ENCODE results near the gene CMPK2.

The CMPK2 gene

GRCh38 chr2:6893876-6894482 lies 28.3 kb upstream of the CMPK2 start:
- DNase-seq = no peak
- no peak for TF ChIP-seq CTCF (IDR thresholded peaks at IDR 0.05; ENCODE audit: low read depth, low read length)

GRCh38 chr2:6888724-6889123 lies 23.0 kb upstream of the CMPK2 start:
- no peaks in the 10 kb centered on the region for H3K27me3 ChIP-seq
- no peaks in the 10 kb centered on the region for H3K9me3 ChIP-seq
- H3K4me1 ChIP-seq = no peaks in the 10 kb centered on the region
- H3K4me3 ChIP-seq (ENCODE audit: low read depth, low read length) = no peak overlapping the region
- no peak for DNase-seq
- TF ChIP-seq CTCF (IDR thresholded peaks at IDR 0.05; ENCODE audit: low read depth, low read length) = no peak
- H3K36me3 ChIP-seq = no peaks in the 10 kb centered on the region

More at GRCh38 chr2:6893876-6894482, 28.3 kb upstream of the CMPK2 start:
- no peak overlapping the region for H3K4me3 ChIP-seq (ENCODE audit: low read depth, low read length)
- H3K9me3 ChIP-seq = no peaks in the 10 kb centered on the region
- no peaks in the 10 kb centered on the region for H3K36me3 ChIP-seq
- H3K4me1 ChIP-seq = no peaks in the 10 kb centered on the region
- H3K27me3 ChIP-seq = no peaks in the 10 kb centered on the region

- H3K4me1 ChIP-seq = no peaks in the 10 kb centered on the region
- H3K9me3 ChIP-seq = no peaks in the 10 kb centered on the region
- H3K4me3 ChIP-seq (ENCODE audit: low read depth, low read length) = no peak overlapping the region
- TF ChIP-seq CTCF (IDR thresholded peaks at IDR 0.05; ENCODE audit: low read depth, low read length) = no peak
- no peak for DNase-seq
- H3K27me3 ChIP-seq = no peaks in the 10 kb centered on the region
- H3K36me3 ChIP-seq = no peaks in the 10 kb centered on the region
Measured at GRCh38 chr2:6887751-6888192, 22.1 kb upstream of the CMPK2 start.

GRCh38 chr2:6885968-6886367 lies 20.3 kb upstream of the CMPK2 start:
- no peaks in the 10 kb centered on the region for H3K4me1 ChIP-seq
- no peak overlapping the region for H3K4me3 ChIP-seq (ENCODE audit: low read depth, low read length)
- H3K36me3 ChIP-seq = no peaks in the 10 kb centered on the region
- TF ChIP-seq CTCF (IDR thresholded peaks at IDR 0.05; ENCODE audit: low read depth, low read length) = no peak
- H3K27me3 ChIP-seq = no peaks in the 10 kb centered on the region
- no peak for DNase-seq
- H3K9me3 ChIP-seq = no peaks in the 10 kb centered on the region

- H3K4me3 ChIP-seq (ENCODE audit: low read depth, low read length) = no peak overlapping the region
Measured at GRCh38 chr2:6885551-6885950, 19.8 kb upstream of the CMPK2 start.

More at GRCh38 chr2:6885551-6885950, 19.8 kb upstream of the CMPK2 start:
- no peaks in the 10 kb centered on the region for H3K9me3 ChIP-seq
- no peak for DNase-seq
- no peaks in the 10 kb centered on the region for H3K27me3 ChIP-seq
- H3K4me1 ChIP-seq = no peaks in the 10 kb centered on the region
- no peaks in the 10 kb centered on the region for H3K36me3 ChIP-seq
- TF ChIP-seq CTCF (IDR thresholded peaks at IDR 0.05; ENCODE audit: low read depth, low read length) = no peak
